Measurements from ENCODE around the gene SLC5A6. TPM values are rescaled to one million over a fixed set of nuclear protein-coding genes. Genes with fewer than 3 reads are reported as not detected.

Gene SLC5A6
- total RNA-seq, 2 donors from 2014 or later: 17.4 to 34.6 TPM

DNA sequence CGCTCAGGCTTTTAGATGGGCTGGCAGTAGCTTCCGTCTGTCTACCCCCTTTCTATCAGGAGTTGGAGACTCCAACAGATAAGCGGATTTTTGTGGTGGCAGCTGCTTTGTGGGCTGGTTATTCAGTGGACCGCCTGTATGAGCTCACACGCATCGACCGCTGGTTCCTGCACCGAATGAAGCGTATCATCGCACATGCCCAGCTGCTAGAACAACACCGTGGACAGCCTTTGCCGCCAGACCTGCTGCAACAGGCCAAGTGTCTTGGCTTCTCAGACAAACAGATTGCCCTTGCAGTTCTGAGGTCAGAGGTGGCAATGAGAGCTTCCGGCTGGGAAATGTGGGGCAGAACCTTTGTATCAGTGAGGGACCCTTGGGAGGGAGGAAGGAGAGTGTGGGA is 19.9 kb upstream of the SLC5A6 start:
- WGBS, 2 donors: 94 to 96% methylated on average over 13 of the region's 13 CpGs
- Histone ChIP-seq H3K36me3 (replicated peaks in 1 of 2; ENCODE audit: insufficient read depth in 1 of 2, low read depth in 2 of 2) (peaks cover 14 to 40% of the 10 kb centered on the region in 2 donors), H3K4me3 (no peak overlapping the region), H3K27me3 (no peaks in the 10 kb centered on the region), H3K9me3 (no peaks in the 10 kb centered on the region), H3K27ac (no peak overlapping the region), H3K4me1 (no peaks in the 10 kb centered on the region)
- DNase-seq (no peak), ATAC-seq (no peak)
- TF ChIP-seq POLR2A (IDR thresholded peaks at IDR 0.05): no peak
- TF ChIP-seq, protein P1, sequence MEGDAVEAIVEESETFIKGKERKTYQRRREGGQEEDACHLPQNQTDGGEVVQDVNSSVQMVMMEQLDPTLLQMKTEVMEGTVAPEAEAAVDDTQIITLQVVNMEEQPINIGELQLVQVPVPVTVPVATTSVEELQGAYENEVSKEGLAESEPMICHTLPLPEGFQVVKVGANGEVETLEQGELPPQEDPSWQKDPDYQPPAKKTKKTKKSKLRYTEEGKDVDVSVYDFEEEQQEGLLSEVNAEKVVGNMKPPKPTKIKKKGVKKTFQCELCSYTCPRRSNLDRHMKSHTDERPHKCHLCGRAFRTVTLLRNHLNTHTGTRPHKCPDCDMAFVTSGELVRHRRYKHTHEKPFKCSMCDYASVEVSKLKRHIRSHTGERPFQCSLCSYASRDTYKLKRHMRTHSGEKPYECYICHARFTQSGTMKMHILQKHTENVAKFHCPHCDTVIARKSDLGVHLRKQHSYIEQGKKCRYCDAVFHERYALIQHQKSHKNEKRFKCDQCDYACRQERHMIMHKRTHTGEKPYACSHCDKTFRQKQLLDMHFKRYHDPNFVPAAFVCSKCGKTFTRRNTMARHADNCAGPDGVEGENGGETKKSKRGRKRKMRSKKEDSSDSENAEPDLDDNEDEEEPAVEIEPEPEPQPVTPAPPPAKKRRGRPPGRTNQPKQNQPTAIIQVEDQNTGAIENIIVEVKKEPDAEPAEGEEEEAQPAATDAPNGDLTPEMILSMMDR (IDR thresholded peaks at IDR 0.05): no peak
- intact Hi-C loops (cut with DNase I): no loop called here

DNA sequence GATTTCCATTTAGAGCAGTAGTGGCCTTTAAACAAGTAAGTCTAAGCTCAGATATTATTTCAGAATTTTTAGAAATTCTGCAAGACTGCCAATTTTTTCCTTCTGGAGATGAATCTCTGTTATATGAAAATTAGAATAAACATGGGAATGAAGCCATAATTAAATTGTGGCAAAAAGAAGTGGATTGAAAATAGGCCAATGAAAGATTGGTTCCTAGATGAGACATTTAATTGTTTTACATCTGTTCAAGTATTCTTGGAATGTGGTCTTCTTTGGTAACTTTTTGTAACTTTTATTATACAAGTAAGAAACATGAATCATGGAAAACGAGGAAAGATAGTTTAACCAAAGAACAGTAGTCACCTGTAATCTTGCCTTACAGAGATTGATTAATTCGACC is 15.4 kb upstream of the SLC5A6 start:
- no peaks in the 10 kb centered on the region for H3K9me3 ChIP-seq
- H3K4me1 ChIP-seq: no peaks in the 10 kb centered on the region
- H3K4me3 ChIP-seq: no peak overlapping the region
- H3K27ac ChIP-seq: no peak overlapping the region
- TF ChIP-seq, protein P1 (IDR thresholded peaks at IDR 0.05): no peak
- TF ChIP-seq POLR2A (IDR thresholded peaks at IDR 0.05): no peak
- peaks cover 2 to 27% of the 10 kb centered on the region in 2 donors for H3K36me3 ChIP-seq (replicated peaks in 1 of 2; ENCODE audit: insufficient read depth in 1 of 2, low read depth in 2 of 2)
- 64 to 69% methylated on average over 2 of the region's 2 CpGs for WGBS, 2 donors
- H3K27me3 ChIP-seq: no peaks in the 10 kb centered on the region
- no peak for ATAC-seq
- intact Hi-C loops (cut with DNase I): no loop called here
- DNase-seq: no peak

DNA sequence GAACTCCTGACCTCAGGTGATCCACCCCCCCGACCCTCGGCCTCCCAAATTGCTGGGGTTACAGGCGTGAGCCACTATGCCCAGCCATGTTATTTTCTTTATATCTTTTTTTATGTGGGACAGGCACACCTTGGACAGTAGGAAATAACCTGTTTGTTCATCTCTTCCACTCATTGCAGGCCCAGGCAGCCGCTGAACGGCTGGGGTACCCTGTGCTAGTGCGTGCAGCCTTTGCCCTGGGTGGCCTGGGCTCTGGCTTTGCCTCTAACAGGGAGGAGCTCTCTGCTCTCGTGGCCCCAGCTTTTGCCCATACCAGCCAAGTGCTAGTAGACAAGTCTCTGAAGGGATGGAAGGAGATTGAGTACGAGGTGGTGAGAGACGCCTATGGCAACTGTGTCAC is 13.5 kb upstream of the SLC5A6 start:
- intact Hi-C loops (cut with DNase I): no loop called here
- H3K4me1 ChIP-seq: no peaks in the 10 kb centered on the region
- H3K4me3 ChIP-seq: no peak overlapping the region
- H3K27me3 ChIP-seq: no peaks in the 10 kb centered on the region
- TF ChIP-seq, protein P1 (IDR thresholded peaks at IDR 0.05): no peak
- no peak for TF ChIP-seq POLR2A (IDR thresholded peaks at IDR 0.05)
- WGBS, 2 donors: 92 to 95% methylated on average over 9 of the region's 9 CpGs
- H3K27ac ChIP-seq: no peak overlapping the region
- peaks cover 0 to 25% of the 10 kb centered on the region in 2 donors for H3K36me3 ChIP-seq (replicated peaks in 1 of 2; ENCODE audit: insufficient read depth in 1 of 2, low read depth in 2 of 2)
- H3K9me3 ChIP-seq: no peaks in the 10 kb centered on the region
- DNase-seq: no peak
- ATAC-seq: no peak

DNA sequence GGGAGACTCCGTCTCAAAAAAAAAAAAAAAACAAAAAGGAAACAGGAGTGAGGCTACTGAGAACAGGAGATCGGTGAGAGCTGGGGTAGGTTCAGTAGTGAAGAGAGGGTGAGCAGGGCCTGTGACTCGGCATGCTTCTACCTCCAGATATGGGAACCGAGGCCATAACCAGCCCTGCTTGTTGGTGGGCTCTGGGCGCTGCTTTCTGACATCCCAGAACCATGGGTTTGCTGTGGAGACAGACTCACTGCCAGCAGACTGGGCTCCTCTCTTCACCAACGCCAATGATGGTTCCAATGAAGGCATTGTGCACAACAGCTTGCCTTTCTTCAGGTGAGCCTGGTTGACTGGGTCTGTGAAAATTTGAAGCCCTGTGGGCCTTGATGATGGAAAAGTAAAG is 11.3 kb upstream of the SLC5A6 start:
- no peak overlapping the region for H3K4me3 ChIP-seq
- no peak overlapping the region for H3K27ac ChIP-seq
- DNase-seq (no peak), ATAC-seq (no peak)
- no peaks in the 10 kb centered on the region for H3K27me3 ChIP-seq
- intact Hi-C loops (cut with DNase I): no loop called here
- no peak for TF ChIP-seq POLR2A (IDR thresholded peaks at IDR 0.05)
- TF ChIP-seq, protein P1 (IDR thresholded peaks at IDR 0.05): no peak
- peaks cover 0 to 25% of the 10 kb centered on the region in 2 donors for H3K36me3 ChIP-seq (replicated peaks in 1 of 2; ENCODE audit: insufficient read depth in 1 of 2, low read depth in 2 of 2)
- H3K4me1 ChIP-seq: peaks cover 3% of the 10 kb centered on the region
- no peaks in the 10 kb centered on the region for H3K9me3 ChIP-seq
- 90 to 96% methylated on average over 6 of the region's 6 CpGs for WGBS, 2 donors

DNA sequence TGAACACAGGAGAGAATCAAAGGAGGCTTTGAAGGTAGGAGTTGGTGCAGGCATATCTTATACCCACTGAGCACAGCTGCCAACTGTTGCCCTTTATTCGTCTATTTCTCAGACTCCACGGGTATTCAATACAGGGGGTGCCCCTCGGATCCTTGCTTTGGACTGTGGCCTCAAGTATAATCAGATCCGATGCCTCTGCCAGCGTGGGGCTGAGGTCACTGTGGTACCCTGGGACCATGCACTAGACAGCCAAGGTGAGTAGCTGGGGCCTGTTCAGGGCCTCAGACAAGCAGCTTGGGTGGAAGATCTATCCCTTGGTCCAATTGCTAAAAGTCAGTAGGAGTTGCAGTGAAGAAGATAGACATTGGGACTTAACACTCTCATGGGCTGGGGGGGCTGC is 10.3 kb upstream of the SLC5A6 start:
- ATAC-seq (no peak), DNase-seq (no peak)
- Histone ChIP-seq H3K4me3 (no peak overlapping the region), H3K27ac (no peak overlapping the region), H3K4me1 (peaks cover 10% of the 10 kb centered on the region), H3K27me3 (no peaks in the 10 kb centered on the region), H3K9me3 (no peaks in the 10 kb centered on the region), H3K36me3 (replicated peaks in 1 of 2; ENCODE audit: insufficient read depth in 1 of 2, low read depth in 2 of 2) (peaks cover 0 to 22% of the 10 kb centered on the region in 2 donors)
- intact Hi-C loops (cut with DNase I): no loop called here
- TF ChIP-seq, protein P1 (IDR thresholded peaks at IDR 0.05): no peak
- TF ChIP-seq POLR2A (IDR thresholded peaks at IDR 0.05): no peak
- WGBS, 2 donors: 91 to 95% methylated on average over 5 of the region's 5 CpGs

Data from body of pancreas (tissue), 4 donors.